CD4-positive, alpha-beta T cell treated with Interleukin-15 for 1 hour (primary cell): ENCODE measurements around the gene NDUFA1.
"Not testable (repeated sequence)": the region's sequence is repeated elsewhere in the genome, so short reads cannot be mapped to it uniquely, and the experiment has no call there.

Source experiments
- DNase-seq: peaks from one replicate; pipeline ENCODE4 v3.0.0-alpha.2; 2020

The NDUFA1 gene

DNA sequence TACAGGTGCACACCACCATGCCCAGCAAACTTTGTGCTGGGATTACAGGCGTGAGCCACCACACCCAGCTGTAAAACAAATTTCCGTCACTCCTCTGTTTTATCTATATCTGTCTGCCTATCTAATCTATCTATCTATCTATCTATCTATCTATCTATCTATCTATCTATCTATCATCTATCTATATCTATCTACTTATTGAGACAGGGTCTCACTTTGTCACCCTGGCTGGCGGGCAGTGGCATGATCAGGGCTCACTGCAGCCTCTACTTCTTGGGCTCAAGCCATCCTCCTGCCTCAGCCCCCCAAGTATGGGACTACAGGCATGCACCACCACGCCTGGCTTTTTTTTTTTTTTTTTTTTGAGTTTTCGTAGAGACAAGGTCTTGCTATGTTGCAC is 44.7 kb downstream of the NDUFA1 start:
- DNase-seq, result no peak

DNA sequence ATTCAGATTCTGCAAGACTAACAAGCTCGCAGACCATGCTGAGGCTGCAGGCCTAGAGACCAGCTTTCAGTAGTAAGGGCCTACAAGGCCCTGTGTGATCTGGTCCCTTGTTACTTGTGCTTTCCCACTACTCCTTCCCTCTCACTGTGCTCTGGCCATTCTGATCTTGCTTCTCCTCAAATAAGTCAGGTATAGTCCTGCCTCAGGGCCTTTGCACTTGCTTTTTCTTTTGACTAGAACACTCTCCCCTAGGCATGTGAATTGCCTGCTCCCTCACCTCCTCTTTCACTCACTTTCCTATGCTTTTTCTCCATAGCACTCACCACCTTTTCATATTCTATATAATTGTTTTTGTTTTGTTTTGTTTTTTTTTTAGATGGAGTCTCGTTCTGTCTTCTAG is 46.2 kb downstream of the NDUFA1 start:
- DNase-seq, result no peak

DNA sequence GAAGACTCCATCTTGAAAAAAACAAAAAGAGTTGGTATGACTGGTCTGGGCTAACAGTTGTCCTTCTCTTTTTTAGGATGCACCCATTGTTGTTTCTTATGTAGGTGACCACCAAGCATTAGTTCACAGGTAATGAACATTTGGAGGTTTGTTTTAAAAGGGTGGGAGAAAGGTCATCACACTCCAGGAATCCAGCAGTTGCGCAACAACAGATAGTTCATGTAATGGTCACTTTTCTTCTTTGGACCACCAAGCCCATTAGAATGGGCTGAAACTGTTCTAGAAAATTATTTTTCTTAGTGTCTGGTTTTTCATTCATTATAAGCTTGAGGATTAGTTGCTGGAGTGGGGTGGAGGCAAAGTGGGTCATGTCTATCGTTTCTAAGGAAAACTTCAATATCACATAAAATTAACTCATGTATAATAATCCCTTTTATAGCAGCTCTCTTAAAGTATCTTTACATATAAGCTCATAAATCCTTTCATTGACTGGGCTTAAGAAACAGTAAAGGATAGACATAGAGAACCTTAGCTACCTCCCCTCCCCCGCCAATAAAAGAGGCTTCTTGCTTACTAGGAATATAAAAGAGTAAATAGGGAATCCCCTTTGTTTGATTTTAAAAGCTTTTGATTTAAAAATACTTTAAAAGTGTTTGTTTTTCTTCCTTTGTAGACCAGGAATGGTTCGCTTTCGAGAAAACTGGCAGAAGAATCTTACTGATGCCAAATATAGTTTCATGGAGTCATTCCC is 48.4 kb downstream of the NDUFA1 start:
- no peak for DNase-seq

DNA sequence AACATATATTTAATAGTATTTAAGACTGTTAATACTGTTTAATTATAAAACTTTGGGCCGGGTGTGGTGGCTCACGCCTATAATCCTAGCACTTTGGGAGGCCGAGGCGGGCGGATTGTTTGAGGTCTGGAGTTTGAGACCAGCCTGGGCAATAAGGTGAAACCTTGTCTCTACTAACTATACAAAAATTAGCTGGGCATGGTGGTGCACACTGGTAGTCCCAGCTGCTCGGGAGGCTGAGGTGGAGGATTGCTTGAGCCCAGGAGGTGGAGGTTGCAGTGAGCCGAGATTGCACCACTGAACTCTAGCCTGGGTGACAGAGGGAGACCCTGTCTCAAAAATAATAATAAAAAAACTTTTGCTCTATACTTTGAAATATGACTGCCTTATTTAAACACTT is 50.8 kb downstream of the NDUFA1 start:
- DNase-seq, result not testable (repeated sequence)
